ENCODE data around the gene C22orf15. TPM values are rescaled to one million over a fixed set of nuclear protein-coding genes. Genes with fewer than 3 reads are reported as not detected.

C22orf15 gene
- total and polyA plus RNA-seq, 2 experiments from 2014 or later, result 0.37 TPM; not detected in 1

GRCh38 chr22:23790819-23791737, 28.3 kb downstream of the C22orf15 start:
- Histone ChIP-seq H3K27ac (peak overlapping the region; percentile 78), H3K4me1 (ENCODE audit: insufficient read depth) (peaks cover 50% of the 10 kb centered on the region), H3K9me3 (ENCODE audit: low read depth) (no peaks in the 10 kb centered on the region), H2AFZ (no peak overlapping the region), H3K9me2 (replicated peaks; ENCODE audit: insufficient read depth) (no peaks in the 10 kb centered on the region), H3K4me3 (no peak overlapping the region), H3K79me2 (peaks cover 81% of the 10 kb centered on the region), H3K27me3 (no peaks in the 10 kb centered on the region), H4K20me1 (ENCODE audit: insufficient read depth, poor library complexity, severe bottlenecking) (peaks cover 57% of the 10 kb centered on the region), H3K4me2 (peak overlapping the region; percentile 12), H3K36me3 (replicated peaks; ENCODE audit: insufficient read depth, low read depth) (no peaks in the 10 kb centered on the region)
- TF ChIP-seq CTCF (IDR thresholded peaks at IDR 0.05; ENCODE audit: poor library complexity) (no peak), EZH2phosphoT487 (IDR thresholded peaks at IDR 0.05; ENCODE audit: low read depth, severe bottlenecking, unreplicated experiment) (no peak), EZH2 (IDR thresholded peaks at IDR 0.05; ENCODE audit: borderline replicate concordance) (no peak)
- DNase-seq (ENCODE audit: low spot score), result peak; percentile 54
- 48% methylated on average over 11 of the region's 11 CpGs for WGBS (ENCODE audit: low lambda C conversion rate, missing lambda C conversion rate)

GRCh38 chr22:23791738-23792645, 29.2 kb downstream of the C22orf15 start:
- H3K36me3 ChIP-seq (replicated peaks; ENCODE audit: insufficient read depth, low read depth), result no peaks in the 10 kb centered on the region

GRCh38 chr22:23793326-23793725, 30.5 kb downstream of the C22orf15 start:
- no peak overlapping the region for H3K4me2 ChIP-seq
- no peaks in the 10 kb centered on the region for H3K36me3 ChIP-seq (replicated peaks; ENCODE audit: insufficient read depth, low read depth)
- H3K79me2 ChIP-seq, result peaks cover 75% of the 10 kb centered on the region
- WGBS (ENCODE audit: low lambda C conversion rate, missing lambda C conversion rate), result 91% methylated on average over 8 of the region's 8 CpGs
- no peak for TF ChIP-seq EZH2phosphoT487 (IDR thresholded peaks at IDR 0.05; ENCODE audit: low read depth, severe bottlenecking, unreplicated experiment)
- no peak for TF ChIP-seq CTCF (IDR thresholded peaks at IDR 0.05; ENCODE audit: poor library complexity)
- TF ChIP-seq EZH2 (IDR thresholded peaks at IDR 0.05; ENCODE audit: borderline replicate concordance), result no peak
- no peak overlapping the region for H3K27ac ChIP-seq
- peaks cover 42% of the 10 kb centered on the region for H3K4me1 ChIP-seq (ENCODE audit: insufficient read depth)
- no peaks in the 10 kb centered on the region for H3K9me3 ChIP-seq (ENCODE audit: low read depth)
- DNase-seq (ENCODE audit: low spot score), result no peak
- no peaks in the 10 kb centered on the region for H3K9me2 ChIP-seq (replicated peaks; ENCODE audit: insufficient read depth)
- peaks cover 47% of the 10 kb centered on the region for H4K20me1 ChIP-seq (ENCODE audit: insufficient read depth, poor library complexity, severe bottlenecking)
- no peak overlapping the region for H3K4me3 ChIP-seq
- H2AFZ ChIP-seq, result no peak overlapping the region
- H3K27me3 ChIP-seq, result no peaks in the 10 kb centered on the region

More at GRCh38 chr22:23791738-23792645, 29.2 kb downstream of the C22orf15 start:
- H3K4me3 ChIP-seq, result no peak overlapping the region
- peaks cover 47% of the 10 kb centered on the region for H3K4me1 ChIP-seq (ENCODE audit: insufficient read depth)
- H2AFZ ChIP-seq, result no peak overlapping the region
- DNase-seq (ENCODE audit: low spot score), result no peak
- H3K9me3 ChIP-seq (ENCODE audit: low read depth), result no peaks in the 10 kb centered on the region
- WGBS (ENCODE audit: low lambda C conversion rate, missing lambda C conversion rate), result 77% methylated on average over 25 of the region's 25 CpGs
- peaks cover 79% of the 10 kb centered on the region for H3K79me2 ChIP-seq
- peak overlapping the region; percentile 12 for H3K4me2 ChIP-seq
- peak overlapping the region; percentile 78 for H3K27ac ChIP-seq
- TF ChIP-seq EZH2phosphoT487 (IDR thresholded peaks at IDR 0.05; ENCODE audit: low read depth, severe bottlenecking, unreplicated experiment), result no peak
- TF ChIP-seq EZH2 (IDR thresholded peaks at IDR 0.05; ENCODE audit: borderline replicate concordance), result no peak
- no peak for TF ChIP-seq CTCF (IDR thresholded peaks at IDR 0.05; ENCODE audit: poor library complexity)
- no peaks in the 10 kb centered on the region for H3K27me3 ChIP-seq
- H4K20me1 ChIP-seq (ENCODE audit: insufficient read depth, poor library complexity, severe bottlenecking), result peaks cover 57% of the 10 kb centered on the region
- no peaks in the 10 kb centered on the region for H3K9me2 ChIP-seq (replicated peaks; ENCODE audit: insufficient read depth)

Measured in hepatocyte (in vitro differentiated cells).